ENCODE data around the gene GRB10. TPM values are rescaled to one million over a fixed set of nuclear protein-coding genes. Genes with fewer than 3 reads are reported as not detected.

Gene GRB10
- total and polyA plus RNA-seq, 2 of the 8 experiments (the other 6 are each of a cell fraction or from before 2014, with no cell fraction given) = 35.7 to 97.0 TPM

DNA sequence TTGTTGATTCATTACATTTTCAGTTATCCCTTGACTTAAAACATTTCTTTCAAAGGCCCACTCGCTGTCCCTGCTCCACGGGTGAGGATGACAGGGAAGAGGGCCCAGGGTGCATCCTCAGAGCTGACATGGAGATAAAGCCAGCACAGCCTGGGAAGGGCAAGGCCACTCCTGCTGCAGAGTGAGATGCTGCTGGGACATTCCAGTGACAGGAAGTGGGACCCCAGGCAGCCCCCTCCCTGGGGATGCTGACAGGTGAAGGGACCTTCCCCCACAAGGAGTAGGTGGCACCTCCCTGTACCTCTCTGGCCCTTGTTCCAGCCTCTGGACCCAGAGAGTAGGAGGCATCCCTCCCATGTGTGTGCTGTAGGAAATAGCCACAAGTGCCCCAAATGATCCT lies 119.7 kb downstream of the GRB10 start:
- TF ChIP-seq GTF2F1 (IDR thresholded peaks at IDR 0.05; ENCODE audit: borderline replicate concordance, low read depth, low read length) = no peak
- no peak for TF ChIP-seq CREB1 (IDR thresholded peaks at IDR 0.05)
- no peak for TF ChIP-seq BRCA1 (IDR thresholded peaks at IDR 0.05; ENCODE audit: low read depth, low read length)
- no peak for TF ChIP-seq YY1 (IDR thresholded peaks at IDR 0.05; ENCODE audit: low read depth, low read length)
- Histone ChIP-seq H3K9ac (replicated peaks in 1 of 4; ENCODE audit: extremely low read depth in 1 of 4, low read depth in 3 of 4, low read length in 3 of 4) (no peak overlapping the region), H3K18ac (ENCODE audit: extremely low read depth, low read length) (no peak overlapping the region), H2BK12ac (ENCODE audit: low read depth, low read length) (no peak overlapping the region), H2AK5ac (ENCODE audit: low read depth, low read length) (no peak overlapping the region), H3K23me2 (ENCODE audit: low read depth, low read length) (no peaks in the 10 kb centered on the region), H3K14ac (ENCODE audit: insufficient read length) (no peak overlapping the region), H3K27me3 (replicated peaks in 1 of 4; ENCODE audit: control insufficient read depth in 3 of 4, extremely low read depth in 1 of 4, insufficient read depth in 3 of 4, low read length in 3 of 4) (no peaks in the 10 kb centered on the region), H3K9me3 (ENCODE audit: insufficient read depth in 2 of 2, low read depth in 1 of 2, low read length in 1 of 2) (no peaks in the 10 kb centered on the region), H3K27ac (ENCODE audit: low read depth, low read length) (no peak overlapping the region), H2BK15ac (ENCODE audit: low read length) (no peak overlapping the region), H4K8ac (ENCODE audit: extremely low read depth, insufficient read depth, low read length) (no peak overlapping the region), H3K4me2 (ENCODE audit: insufficient read depth in 1 of 2, low read depth in 2 of 2, low read length in 2 of 2) (no peak overlapping the region), H3K79me1 (ENCODE audit: low read depth, low read length) (peaks cover 11% of the 10 kb centered on the region), H2AFZ (ENCODE audit: low read length) (no peak overlapping the region), H3K4me1 (replicated peaks in 1 of 4; ENCODE audit: control insufficient read depth in 3 of 4, insufficient read depth in 4 of 4, low read length in 3 of 4) (no peaks in the 10 kb centered on the region), H3K4ac (replicated peaks; ENCODE audit: insufficient read length, low read depth, low read length) (no peak overlapping the region), H3K56ac (replicated peaks; ENCODE audit: insufficient read length, low read depth, low read length) (no peak overlapping the region), H3K4me3 (ENCODE audit: extremely low read depth in 1 of 4, insufficient read depth in 2 of 4, low read depth in 3 of 4, low read length in 4 of 4) (no peak overlapping the region), H2BK120ac (replicated peaks; ENCODE audit: low read depth, low read length) (no peak overlapping the region), H3K79me2 (ENCODE audit: control insufficient read depth in 1 of 2, insufficient read depth in 2 of 2, low read length in 2 of 2) (peaks cover 0 to 9% of the 10 kb centered on the region in 2 experiments; a peak in 1 of 4 replicates), H2BK5ac (ENCODE audit: low read depth, low read length) (no peak overlapping the region), H3K23ac (ENCODE audit: insufficient read length) (no peak overlapping the region), H2BK20ac (ENCODE audit: low read length) (no peak overlapping the region), H4K20me1 (replicated peaks in 1 of 2; ENCODE audit: control insufficient read depth in 1 of 2, insufficient read depth in 2 of 2, low read length in 2 of 2) (peaks cover 5% of the 10 kb centered on the region in 2 experiments), H4K5ac (ENCODE audit: insufficient read length, low read depth, low read length) (no peak overlapping the region), H4K91ac (replicated peaks; ENCODE audit: insufficient read length, low read length) (no peak overlapping the region), H3K36me3 (ENCODE audit: control insufficient read depth in 2 of 4, insufficient read depth in 4 of 4, low read length in 3 of 4) (peaks cover 0 to 8% (median 6%) of the 10 kb centered on the region in 4 experiments; a peak in 4 of 8 replicates)
- POLR2A ChIA-PET (ENCODE audit: partially characterized antibody) = no interaction called here
- DNase-seq (ENCODE audit: low read depth in 1 of 2, low spot score in 2 of 2) = no peak
- CTCF ChIA-PET (ENCODE audit: partially characterized antibody) = interaction anchor here (1.0 to 3.0 kb wide), 5 partner anchors 13 to 194 kb away, joined by 3 to 8 read pairs (median 4); no protein-coding TSS in a partner anchor
- WGBS, 2 experiments (ENCODE audit: extremely low coverage in 1 of 2, insufficient coverage in 1 of 2, insufficient read length in 1 of 2, insufficient replicate concordance in 2 of 2, low coverage in 1 of 2, low lambda C conversion rate in 2 of 2, missing lambda C conversion rate in 1 of 2) = 94% methylated on average over 2 of the region's 2 CpGs; no CpG with 5 or more reads in 1 of the 2 experiments
- FAIRE-seq = no peak

All from H1 (cell line).